ENCODE data around the gene MAEA.

Gene MAEA

GRCh38 chr4:1375761-1376322, 86.2 kb downstream of the MAEA start:
- no peaks in the 10 kb centered on the region for H3K4me1 ChIP-seq (ENCODE audit: control insufficient read depth, insufficient read depth, low read length)
- no peaks in the 10 kb centered on the region for H3K27me3 ChIP-seq (ENCODE audit: control insufficient read depth, insufficient read depth, low read length)
- H3K9ac ChIP-seq (ENCODE audit: low read depth, low read length): no peak overlapping the region
- H3K36me3 ChIP-seq (ENCODE audit: control insufficient read depth, insufficient read depth, low read length): peaks cover 18% of the 10 kb centered on the region
- H3K9me3 ChIP-seq (ENCODE audit: control insufficient read depth, insufficient read depth, low read length): no peaks in the 10 kb centered on the region
- H3K4me3 ChIP-seq (ENCODE audit: low read depth, low read length): no peak overlapping the region

- H3K27me3 ChIP-seq (ENCODE audit: control insufficient read depth, insufficient read depth, low read length): no peaks in the 10 kb centered on the region
- peaks cover 18% of the 10 kb centered on the region for H3K36me3 ChIP-seq (ENCODE audit: control insufficient read depth, insufficient read depth, low read length)
- no peak overlapping the region for H3K9ac ChIP-seq (ENCODE audit: low read depth, low read length)
- H3K4me3 ChIP-seq (ENCODE audit: low read depth, low read length): no peak overlapping the region
- H3K4me1 ChIP-seq (ENCODE audit: control insufficient read depth, insufficient read depth, low read length): no peaks in the 10 kb centered on the region
- H3K9me3 ChIP-seq (ENCODE audit: control insufficient read depth, insufficient read depth, low read length): no peaks in the 10 kb centered on the region
These were observed 86.7 kb downstream of the MAEA start for GRCh38 chr4:1376391-1376840.

GRCh38 chr4:1376841-1377605, 87.3 kb downstream of the MAEA start:
- Histone ChIP-seq H3K4me1 (ENCODE audit: control insufficient read depth, insufficient read depth, low read length) (no peaks in the 10 kb centered on the region), H3K9me3 (ENCODE audit: control insufficient read depth, insufficient read depth, low read length) (no peaks in the 10 kb centered on the region), H3K27me3 (ENCODE audit: control insufficient read depth, insufficient read depth, low read length) (no peaks in the 10 kb centered on the region), H3K36me3 (ENCODE audit: control insufficient read depth, insufficient read depth, low read length) (peaks cover 16% of the 10 kb centered on the region), H3K9ac (ENCODE audit: low read depth, low read length) (no peak overlapping the region), H3K4me3 (ENCODE audit: low read depth, low read length) (no peak overlapping the region)

- Histone ChIP-seq H3K36me3 (ENCODE audit: control insufficient read depth, insufficient read depth, low read length) (peaks cover 16% of the 10 kb centered on the region), H3K4me3 (ENCODE audit: low read depth, low read length) (no peak overlapping the region), H3K9me3 (ENCODE audit: control insufficient read depth, insufficient read depth, low read length) (no peaks in the 10 kb centered on the region), H3K9ac (ENCODE audit: low read depth, low read length) (no peak overlapping the region), H3K27me3 (ENCODE audit: control insufficient read depth, insufficient read depth, low read length) (no peaks in the 10 kb centered on the region), H3K4me1 (ENCODE audit: control insufficient read depth, insufficient read depth, low read length) (no peaks in the 10 kb centered on the region)
These were observed 88.0 kb downstream of the MAEA start for GRCh38 chr4:1377606-1378261.

- Histone ChIP-seq H3K9ac (ENCODE audit: low read depth, low read length) (no peak overlapping the region), H3K36me3 (ENCODE audit: control insufficient read depth, insufficient read depth, low read length) (peaks cover 19% of the 10 kb centered on the region), H3K9me3 (ENCODE audit: control insufficient read depth, insufficient read depth, low read length) (no peaks in the 10 kb centered on the region), H3K4me3 (ENCODE audit: low read depth, low read length) (no peak overlapping the region), H3K27me3 (ENCODE audit: control insufficient read depth, insufficient read depth, low read length) (no peaks in the 10 kb centered on the region), H3K4me1 (ENCODE audit: control insufficient read depth, insufficient read depth, low read length) (no peaks in the 10 kb centered on the region)
These were observed 89.0 kb downstream of the MAEA start for GRCh38 chr4:1378559-1379231.

- peaks cover 24% of the 10 kb centered on the region for H3K36me3 ChIP-seq (ENCODE audit: control insufficient read depth, insufficient read depth, low read length)
- H3K27me3 ChIP-seq (ENCODE audit: control insufficient read depth, insufficient read depth, low read length): no peaks in the 10 kb centered on the region
These were observed 89.7 kb downstream of the MAEA start for GRCh38 chr4:1379351-1379781.

GRCh38 chr4:1379801-1380331, 90.2 kb downstream of the MAEA start:
- H3K9me3 ChIP-seq (ENCODE audit: control insufficient read depth, insufficient read depth, low read length): no peaks in the 10 kb centered on the region
- H3K4me1 ChIP-seq (ENCODE audit: control insufficient read depth, insufficient read depth, low read length): no peaks in the 10 kb centered on the region
- H3K4me3 ChIP-seq (ENCODE audit: low read depth, low read length): no peak overlapping the region
- no peaks in the 10 kb centered on the region for H3K27me3 ChIP-seq (ENCODE audit: control insufficient read depth, insufficient read depth, low read length)
- peaks cover 26% of the 10 kb centered on the region for H3K36me3 ChIP-seq (ENCODE audit: control insufficient read depth, insufficient read depth, low read length)
- no peak overlapping the region for H3K9ac ChIP-seq (ENCODE audit: low read depth, low read length)

More at GRCh38 chr4:1379351-1379781, 89.7 kb downstream of the MAEA start:
- Histone ChIP-seq H3K4me3 (ENCODE audit: low read depth, low read length) (no peak overlapping the region), H3K9me3 (ENCODE audit: control insufficient read depth, insufficient read depth, low read length) (no peaks in the 10 kb centered on the region), H3K9ac (ENCODE audit: low read depth, low read length) (no peak overlapping the region), H3K4me1 (ENCODE audit: control insufficient read depth, insufficient read depth, low read length) (no peaks in the 10 kb centered on the region)

- Histone ChIP-seq H3K4me3 (ENCODE audit: low read depth, low read length) (no peak overlapping the region), H3K9ac (ENCODE audit: low read depth, low read length) (no peak overlapping the region), H3K27me3 (ENCODE audit: control insufficient read depth, insufficient read depth, low read length) (no peaks in the 10 kb centered on the region), H3K4me1 (ENCODE audit: control insufficient read depth, insufficient read depth, low read length) (no peaks in the 10 kb centered on the region), H3K9me3 (ENCODE audit: control insufficient read depth, insufficient read depth, low read length) (no peaks in the 10 kb centered on the region), H3K36me3 (ENCODE audit: control insufficient read depth, insufficient read depth, low read length) (peaks cover 21% of the 10 kb centered on the region)
These were observed 90.9 kb downstream of the MAEA start for GRCh38 chr4:1380368-1381151.

GRCh38 chr4:1381181-1381621, 91.5 kb downstream of the MAEA start:
- no peaks in the 10 kb centered on the region for H3K9me3 ChIP-seq (ENCODE audit: control insufficient read depth, insufficient read depth, low read length)
- no peaks in the 10 kb centered on the region for H3K4me1 ChIP-seq (ENCODE audit: control insufficient read depth, insufficient read depth, low read length)
- H3K4me3 ChIP-seq (ENCODE audit: low read depth, low read length): no peak overlapping the region
- H3K9ac ChIP-seq (ENCODE audit: low read depth, low read length): no peak overlapping the region
- no peaks in the 10 kb centered on the region for H3K27me3 ChIP-seq (ENCODE audit: control insufficient read depth, insufficient read depth, low read length)
- H3K36me3 ChIP-seq (ENCODE audit: control insufficient read depth, insufficient read depth, low read length): peaks cover 24% of the 10 kb centered on the region

- H3K27me3 ChIP-seq (ENCODE audit: control insufficient read depth, insufficient read depth, low read length): no peaks in the 10 kb centered on the region
- no peaks in the 10 kb centered on the region for H3K9me3 ChIP-seq (ENCODE audit: control insufficient read depth, insufficient read depth, low read length)
- no peaks in the 10 kb centered on the region for H3K4me1 ChIP-seq (ENCODE audit: control insufficient read depth, insufficient read depth, low read length)
- H3K36me3 ChIP-seq (ENCODE audit: control insufficient read depth, insufficient read depth, low read length): peaks cover 18% of the 10 kb centered on the region
- H3K4me3 ChIP-seq (ENCODE audit: low read depth, low read length): no peak overlapping the region
- H3K9ac ChIP-seq (ENCODE audit: low read depth, low read length): no peak overlapping the region
These were observed 92.4 kb downstream of the MAEA start for GRCh38 chr4:1381944-1382541.
